ENCODE measurements around the gene HCN3. TPM values are rescaled to one million over a fixed set of nuclear protein-coding genes. Genes with fewer than 3 reads are reported as not detected.

HCN3 gene
- polyA plus RNA-seq, 1 of the 3 experiments (the other 2 are of a cell fraction) = 9.7 TPM

DNA sequence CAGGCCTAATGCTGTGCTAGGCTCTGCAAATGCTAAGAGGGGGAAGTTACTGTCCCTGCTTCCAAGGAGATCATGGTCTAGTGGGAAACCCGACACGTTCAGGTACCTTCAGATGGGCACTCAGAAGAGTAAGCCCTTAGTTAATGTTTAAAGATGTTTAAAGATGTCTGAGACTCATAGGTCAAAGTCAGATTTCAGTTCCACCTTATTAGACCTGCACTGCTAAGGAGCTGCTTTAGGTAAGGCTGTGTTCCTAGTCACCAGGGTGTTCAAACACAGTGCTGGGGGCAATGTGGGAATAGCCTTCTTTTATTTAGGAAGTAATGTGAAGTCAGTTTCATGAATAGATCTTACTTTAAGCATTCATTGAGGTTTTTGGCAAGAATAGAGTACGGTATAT is 39.7 kb downstream of the HCN3 start:
- no peak for DNase-seq
- Histone ChIP-seq H2AFZ (ENCODE audit: low read depth) (no peak overlapping the region), H3K4me1 (ENCODE audit: control insufficient read depth in 1 of 2, insufficient read depth in 2 of 2, low read depth in 1 of 2, low read length in 1 of 2) (peaks cover 7 to 19% of the 10 kb centered on the region in 2 experiments; a peak in 3 of 4 replicates), H3K36me3 (replicated peaks in 1 of 2; ENCODE audit: control insufficient read depth in 1 of 2, insufficient read depth in 2 of 2, low read length in 1 of 2) (peaks cover 13 to 19% of the 10 kb centered on the region in 2 experiments), H3K9me3 (no peaks in the 10 kb centered on the region), H3K4me2 (no peak overlapping the region), H4K20me1 (ENCODE audit: insufficient read depth) (no peaks in the 10 kb centered on the region), H3K27ac (ENCODE audit: low read depth in 2 of 2, low read length in 1 of 2) (no peak overlapping the region), H3F3A (replicated peaks; ENCODE audit: insufficient read depth) (peaks cover 23% of the 10 kb centered on the region), H3K9ac (no peak overlapping the region), H3K79me2 (ENCODE audit: insufficient read depth) (peaks cover 12% of the 10 kb centered on the region; the same call in 1 of the 2 replicates), H3K27me3 (ENCODE audit: insufficient read depth) (no peaks in the 10 kb centered on the region), H3K4me3 (ENCODE audit: low read depth in 2 of 2, low read length in 1 of 2) (no peak overlapping the region), H3K9me2 (no peaks in the 10 kb centered on the region)
- ChIA-PET CTCF (interaction anchor here (0.9 to 1.8 kb wide), 4 partner anchors 66 to 255 kb away, joined by 3 to 6 read pairs (median 3); no protein-coding TSS in a partner anchor), POLR2A (interaction anchor here (1.1 kb wide), 1 partner anchor 55 kb away, joined by 4 read pairs; the partner anchor contains the start of gene SCAMP3)
- WGBS (ENCODE audit: low lambda C conversion rate) = 88% methylated on average over 3 of the region's 3 CpGs
- TF ChIP-seq, protein P1, sequence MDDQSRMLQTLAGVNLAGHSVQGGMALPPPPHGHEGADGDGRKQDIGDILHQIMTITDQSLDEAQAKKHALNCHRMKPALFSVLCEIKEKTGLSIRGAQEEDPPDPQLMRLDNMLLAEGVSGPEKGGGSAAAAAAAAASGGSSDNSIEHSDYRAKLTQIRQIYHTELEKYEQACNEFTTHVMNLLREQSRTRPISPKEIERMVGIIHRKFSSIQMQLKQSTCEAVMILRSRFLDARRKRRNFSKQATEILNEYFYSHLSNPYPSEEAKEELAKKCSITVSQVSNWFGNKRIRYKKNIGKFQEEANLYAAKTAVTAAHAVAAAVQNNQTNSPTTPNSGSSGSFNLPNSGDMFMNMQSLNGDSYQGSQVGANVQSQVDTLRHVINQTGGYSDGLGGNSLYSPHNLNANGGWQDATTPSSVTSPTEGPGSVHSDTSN (IDR thresholded peaks at IDR 0.05) = no peak
- TF ChIP-seq SIN3A (IDR thresholded peaks at IDR 0.05; ENCODE audit: borderline replicate concordance, low read depth, low read length) = no peak
- TF ChIP-seq CHD2 (IDR thresholded peaks at IDR 0.05; ENCODE audit: low read length, partially characterized antibody) = no peak
- no peak for TF ChIP-seq NRF1 (IDR thresholded peaks at IDR 0.05; ENCODE audit: low read depth, low read length)
- TF ChIP-seq RFX5 (IDR thresholded peaks at IDR 0.05; ENCODE audit: low read length) = no peak
- TF ChIP-seq TEAD4 (IDR thresholded peaks at IDR 0.05; ENCODE audit: borderline replicate concordance, insufficient read depth) = no peak
- TF ChIP-seq FOXM1 (IDR thresholded peaks at IDR 0.05; ENCODE audit: low read depth) = no peak
- no peak for TF ChIP-seq RAD21 (IDR thresholded peaks at IDR 0.05; ENCODE audit: low read length)
- no peak for TF ChIP-seq FOSL2 (IDR thresholded peaks at IDR 0.05; ENCODE audit: borderline replicate concordance, low read depth)
- TF ChIP-seq POLR2AphosphoS5 (IDR thresholded peaks at IDR 0.05; ENCODE audit: low read depth, low read length) = no peak
- TF ChIP-seq, protein P2, sequence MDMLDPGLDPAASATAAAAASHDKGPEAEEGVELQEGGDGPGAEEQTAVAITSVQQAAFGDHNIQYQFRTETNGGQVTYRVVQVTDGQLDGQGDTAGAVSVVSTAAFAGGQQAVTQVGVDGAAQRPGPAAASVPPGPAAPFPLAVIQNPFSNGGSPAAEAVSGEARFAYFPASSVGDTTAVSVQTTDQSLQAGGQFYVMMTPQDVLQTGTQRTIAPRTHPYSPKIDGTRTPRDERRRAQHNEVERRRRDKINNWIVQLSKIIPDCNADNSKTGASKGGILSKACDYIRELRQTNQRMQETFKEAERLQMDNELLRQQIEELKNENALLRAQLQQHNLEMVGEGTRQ (IDR thresholded peaks at IDR 0.05; ENCODE audit: borderline replicate concordance, low read depth, low read length) = no peak
- no peak for TF ChIP-seq JUND (IDR thresholded peaks at IDR 0.05)
- TF ChIP-seq GATA2 (CRISPR knock-in tag; IDR thresholded peaks at IDR 0.05) = no peak
- TF ChIP-seq ELF1 (IDR thresholded peaks at IDR 0.05) = no peak
- no peak for TF ChIP-seq GABPA (IDR thresholded peaks at IDR 0.05; ENCODE audit: low read depth)
- no peak for TF ChIP-seq RCOR1 (IDR thresholded peaks at IDR 0.05; ENCODE audit: low read length)

DNA sequence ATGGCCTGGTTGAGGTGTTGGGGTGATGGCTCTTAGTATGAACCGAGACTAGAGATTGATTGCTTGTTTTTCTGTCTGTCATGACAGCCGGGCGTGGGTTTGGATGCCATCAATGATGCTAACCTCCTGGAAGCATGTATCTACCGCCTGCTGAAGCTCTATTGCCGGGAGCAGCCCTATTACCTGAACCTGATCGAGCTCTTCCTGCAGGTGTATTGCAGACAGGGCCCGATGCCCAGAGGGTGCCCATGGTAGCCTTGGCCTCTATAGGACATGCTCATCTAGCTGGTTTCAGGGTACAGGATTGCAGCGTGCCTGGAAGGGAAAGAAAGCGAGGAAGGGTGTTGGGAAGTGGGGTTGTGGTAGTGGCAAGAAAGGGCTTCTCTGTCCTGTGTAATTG is 40.8 kb downstream of the HCN3 start:
- H3K36me3 ChIP-seq (replicated peaks in 1 of 2; ENCODE audit: control insufficient read depth in 1 of 2, insufficient read depth in 2 of 2, low read length in 1 of 2) = peaks cover 12 to 14% of the 10 kb centered on the region in 2 experiments
- peaks cover 18% of the 10 kb centered on the region; the same call in 1 of the 2 replicates for H3K79me2 ChIP-seq (ENCODE audit: insufficient read depth)
- H3K9ac ChIP-seq = no peak overlapping the region
- H2AFZ ChIP-seq (ENCODE audit: low read depth) = no peak overlapping the region
- WGBS (ENCODE audit: low lambda C conversion rate) = 99% methylated on average over 9 of the region's 9 CpGs
- no peaks in the 10 kb centered on the region for H3K27me3 ChIP-seq (ENCODE audit: insufficient read depth)
- no peaks in the 10 kb centered on the region for H3K9me2 ChIP-seq
- no peak overlapping the region for H3K4me3 ChIP-seq (ENCODE audit: low read depth in 2 of 2, low read length in 1 of 2)
- CTCF ChIA-PET = interaction anchor here (0.7 to 1.8 kb wide), 2 partner anchors 63 to 68 kb away, joined by 3 to 6 read pairs; no protein-coding TSS in a partner anchor
- peaks cover 12 to 24% of the 10 kb centered on the region in 2 experiments for H3K4me1 ChIP-seq (ENCODE audit: control insufficient read depth in 1 of 2, insufficient read depth in 2 of 2, low read depth in 1 of 2, low read length in 1 of 2)
- POLR2A ChIA-PET = no interaction called here
- H3F3A ChIP-seq (replicated peaks; ENCODE audit: insufficient read depth) = peaks cover 28% of the 10 kb centered on the region
- H3K27ac ChIP-seq (ENCODE audit: low read depth in 2 of 2, low read length in 1 of 2) = no peak overlapping the region
- H3K9me3 ChIP-seq = no peaks in the 10 kb centered on the region
- no peak overlapping the region for H3K4me2 ChIP-seq
- no peak for DNase-seq
- H4K20me1 ChIP-seq (ENCODE audit: insufficient read depth) = no peaks in the 10 kb centered on the region
- TF ChIP-seq FOXJ3 (CRISPR knock-in tag; IDR thresholded peaks at IDR 0.05) = no peak
- TF ChIP-seq RAD21 (IDR thresholded peaks at IDR 0.05; ENCODE audit: low read length) = no peak
- TF ChIP-seq, protein P1 (IDR thresholded peaks at IDR 0.05) = no peak
- no peak for TF ChIP-seq SMC3 (IDR thresholded peaks at IDR 0.05; ENCODE audit: low read depth, low read length)
- no peak for TF ChIP-seq MXI1 (IDR thresholded peaks at IDR 0.05; ENCODE audit: low read depth, low read length)
- no peak for TF ChIP-seq MEF2A (IDR thresholded peaks at IDR 0.05; ENCODE audit: borderline replicate concordance, low read depth)
- no peak for TF ChIP-seq TCF12 (IDR thresholded peaks at IDR 0.05)
- no peak for TF ChIP-seq ELF1 (IDR thresholded peaks at IDR 0.05)
- TF ChIP-seq SIN3A (IDR thresholded peaks at IDR 0.05; ENCODE audit: borderline replicate concordance, low read depth, low read length) = no peak
- TF ChIP-seq, protein P3, sequence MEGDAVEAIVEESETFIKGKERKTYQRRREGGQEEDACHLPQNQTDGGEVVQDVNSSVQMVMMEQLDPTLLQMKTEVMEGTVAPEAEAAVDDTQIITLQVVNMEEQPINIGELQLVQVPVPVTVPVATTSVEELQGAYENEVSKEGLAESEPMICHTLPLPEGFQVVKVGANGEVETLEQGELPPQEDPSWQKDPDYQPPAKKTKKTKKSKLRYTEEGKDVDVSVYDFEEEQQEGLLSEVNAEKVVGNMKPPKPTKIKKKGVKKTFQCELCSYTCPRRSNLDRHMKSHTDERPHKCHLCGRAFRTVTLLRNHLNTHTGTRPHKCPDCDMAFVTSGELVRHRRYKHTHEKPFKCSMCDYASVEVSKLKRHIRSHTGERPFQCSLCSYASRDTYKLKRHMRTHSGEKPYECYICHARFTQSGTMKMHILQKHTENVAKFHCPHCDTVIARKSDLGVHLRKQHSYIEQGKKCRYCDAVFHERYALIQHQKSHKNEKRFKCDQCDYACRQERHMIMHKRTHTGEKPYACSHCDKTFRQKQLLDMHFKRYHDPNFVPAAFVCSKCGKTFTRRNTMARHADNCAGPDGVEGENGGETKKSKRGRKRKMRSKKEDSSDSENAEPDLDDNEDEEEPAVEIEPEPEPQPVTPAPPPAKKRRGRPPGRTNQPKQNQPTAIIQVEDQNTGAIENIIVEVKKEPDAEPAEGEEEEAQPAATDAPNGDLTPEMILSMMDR (IDR thresholded peaks at IDR 0.05) = no peak
- no peak for TF ChIP-seq EP300 (IDR thresholded peaks at IDR 0.05; ENCODE audit: borderline replicate concordance in 1 of 2, low read depth in 1 of 2, low read length in 1 of 2)
- no peak for TF ChIP-seq RXRA (IDR thresholded peaks at IDR 0.05; ENCODE audit: borderline replicate concordance, low read depth)
- TF ChIP-seq, protein P2 (IDR thresholded peaks at IDR 0.05; ENCODE audit: borderline replicate concordance, low read depth, low read length) = no peak
